CD4-positive, alpha-beta T cell treated with Interleukin-21 for 1 hour (primary cell): Measurements from ENCODE around the gene AHRR.
A peak's percentile ranks its signal among the peaks of the same experiment; 100 is the strongest.
"Not testable (repeated sequence)": the region's sequence is repeated elsewhere in the genome, so short reads cannot be mapped to it uniquely, and the experiment has no call there.

ENCODE experiments used
- DNase-seq: peaks from one replicate; pipeline ENCODE4 v3.0.0-alpha.2; 2020

AHRR gene

GRCh38 chr5:368183-369084 is 46.9 kb downstream of the AHRR start:
- DNase-seq: no peak

GRCh38 chr5:369151-369868 is 47.8 kb downstream of the AHRR start:
- DNase-seq: no peak

- not testable (repeated sequence) for DNase-seq
Measured at GRCh38 chr5:369869-370236, 48.3 kb downstream of the AHRR start.

- DNase-seq: no peak
Measured at GRCh38 chr5:370311-370958, 48.9 kb downstream of the AHRR start.

- no peak for DNase-seq
Measured at GRCh38 chr5:370959-371810, 49.7 kb downstream of the AHRR start.

GRCh38 chr5:371811-372555 is 50.5 kb downstream of the AHRR start:
- DNase-seq: no peak

- DNase-seq: no peak
Measured at GRCh38 chr5:372556-372995, 51.1 kb downstream of the AHRR start.

GRCh38 chr5:372996-373709 is 51.6 kb downstream of the AHRR start:
- DNase-seq: no peak

- DNase-seq: peak; percentile 25
Measured at GRCh38 chr5:373710-374602, 52.4 kb downstream of the AHRR start.

- DNase-seq: no peak
Measured at GRCh38 chr5:374631-375335, 53.3 kb downstream of the AHRR start.

GRCh38 chr5:375336-375920 is 53.9 kb downstream of the AHRR start:
- DNase-seq: no peak

GRCh38 chr5:375921-376798 is 54.6 kb downstream of the AHRR start:
- no peak for DNase-seq

GRCh38 chr5:376799-377325 is 55.3 kb downstream of the AHRR start:
- no peak for DNase-seq

- DNase-seq: no peak
Measured at GRCh38 chr5:377326-377981, 55.9 kb downstream of the AHRR start.

- no peak for DNase-seq
Measured at GRCh38 chr5:378301-378891, 56.9 kb downstream of the AHRR start.

- DNase-seq: no peak
Measured at GRCh38 chr5:378976-379742, 57.6 kb downstream of the AHRR start.
